Measurements from ENCODE around the gene MEAF6. TPM values are rescaled to one million over a fixed set of nuclear protein-coding genes. Genes with fewer than 3 reads are reported as not detected.

The MEAF6 gene
- total and polyA plus RNA-seq, 9 donors, result 36.5 to 54.8 (median 43.4) TPM

- no peaks in the 10 kb centered on the region for H3K9me3 ChIP-seq (replicated peaks; ENCODE audit: control insufficient read depth, low read depth, low read length)
- H3K4me1 ChIP-seq (ENCODE audit: control insufficient read depth, insufficient read depth, low read length), result peaks cover 23% of the 10 kb centered on the region
- no peaks in the 10 kb centered on the region for H3K27me3 ChIP-seq (ENCODE audit: control insufficient read depth, insufficient read depth, low read length)
- DNase-seq, result no peak
- H3K27ac ChIP-seq (ENCODE audit: low read length), result peak overlapping the region; percentile 13
- H3K36me3 ChIP-seq (ENCODE audit: control insufficient read depth, insufficient read depth, low read length), result peaks cover 46% of the 10 kb centered on the region
- no peak overlapping the region for H3K4me3 ChIP-seq (ENCODE audit: low read length)
- WGBS (ENCODE audit: insufficient coverage), result 30% methylated on average over 2 of the region's 6 CpGs
Measured at GRCh38 chr1:37485902-37486679, 28.5 kb downstream of the MEAF6 start.

GRCh38 chr1:37484325-37485051, 30.1 kb downstream of the MEAF6 start:
- no peaks in the 10 kb centered on the region for H3K27me3 ChIP-seq (ENCODE audit: control insufficient read depth, insufficient read depth, low read length)
- no peak overlapping the region for H3K27ac ChIP-seq (ENCODE audit: low read length)
- no peak for DNase-seq
- H3K36me3 ChIP-seq (ENCODE audit: control insufficient read depth, insufficient read depth, low read length), result peaks cover 46% of the 10 kb centered on the region
- peaks cover 31% of the 10 kb centered on the region for H3K4me1 ChIP-seq (ENCODE audit: control insufficient read depth, insufficient read depth, low read length)
- H3K4me3 ChIP-seq (ENCODE audit: low read length), result no peak overlapping the region
- 83% methylated on average over 1 of the region's 7 CpGs for WGBS (ENCODE audit: insufficient coverage)
- H3K9me3 ChIP-seq (replicated peaks; ENCODE audit: control insufficient read depth, low read depth, low read length), result no peaks in the 10 kb centered on the region

DNA sequence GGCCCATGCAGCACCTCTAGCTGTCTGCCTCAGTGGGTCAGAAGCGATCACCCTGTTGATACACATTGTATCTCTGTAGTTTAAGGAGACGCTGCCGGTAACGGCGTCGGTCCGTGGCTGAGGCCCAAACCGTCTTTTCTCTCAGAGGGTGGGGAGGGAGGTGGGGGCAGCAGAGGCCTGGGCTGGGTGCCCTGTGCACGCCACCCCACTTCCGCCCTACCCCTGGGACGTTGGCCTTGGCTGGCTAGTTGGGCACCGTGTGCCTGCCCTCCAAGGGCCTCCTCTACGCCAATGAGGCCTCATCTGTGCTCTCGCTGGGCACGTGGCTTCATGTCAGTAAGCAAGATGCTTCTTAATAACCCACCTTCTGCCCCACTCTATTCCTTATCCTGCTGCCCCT, 30.8 kb downstream of the MEAF6 start:
- no peak overlapping the region for H3K27ac ChIP-seq (ENCODE audit: low read length)
- DNase-seq, result no peak
- H3K27me3 ChIP-seq (ENCODE audit: control insufficient read depth, insufficient read depth, low read length), result no peaks in the 10 kb centered on the region
- 80% methylated on average over 13 of the region's 15 CpGs for WGBS (ENCODE audit: insufficient coverage)
- no peaks in the 10 kb centered on the region for H3K9me3 ChIP-seq (replicated peaks; ENCODE audit: control insufficient read depth, low read depth, low read length)
- H3K4me1 ChIP-seq (ENCODE audit: control insufficient read depth, insufficient read depth, low read length), result peaks cover 35% of the 10 kb centered on the region
- peaks cover 46% of the 10 kb centered on the region for H3K36me3 ChIP-seq (ENCODE audit: control insufficient read depth, insufficient read depth, low read length)
- H3K4me3 ChIP-seq (ENCODE audit: low read length), result no peak overlapping the region

DNA sequence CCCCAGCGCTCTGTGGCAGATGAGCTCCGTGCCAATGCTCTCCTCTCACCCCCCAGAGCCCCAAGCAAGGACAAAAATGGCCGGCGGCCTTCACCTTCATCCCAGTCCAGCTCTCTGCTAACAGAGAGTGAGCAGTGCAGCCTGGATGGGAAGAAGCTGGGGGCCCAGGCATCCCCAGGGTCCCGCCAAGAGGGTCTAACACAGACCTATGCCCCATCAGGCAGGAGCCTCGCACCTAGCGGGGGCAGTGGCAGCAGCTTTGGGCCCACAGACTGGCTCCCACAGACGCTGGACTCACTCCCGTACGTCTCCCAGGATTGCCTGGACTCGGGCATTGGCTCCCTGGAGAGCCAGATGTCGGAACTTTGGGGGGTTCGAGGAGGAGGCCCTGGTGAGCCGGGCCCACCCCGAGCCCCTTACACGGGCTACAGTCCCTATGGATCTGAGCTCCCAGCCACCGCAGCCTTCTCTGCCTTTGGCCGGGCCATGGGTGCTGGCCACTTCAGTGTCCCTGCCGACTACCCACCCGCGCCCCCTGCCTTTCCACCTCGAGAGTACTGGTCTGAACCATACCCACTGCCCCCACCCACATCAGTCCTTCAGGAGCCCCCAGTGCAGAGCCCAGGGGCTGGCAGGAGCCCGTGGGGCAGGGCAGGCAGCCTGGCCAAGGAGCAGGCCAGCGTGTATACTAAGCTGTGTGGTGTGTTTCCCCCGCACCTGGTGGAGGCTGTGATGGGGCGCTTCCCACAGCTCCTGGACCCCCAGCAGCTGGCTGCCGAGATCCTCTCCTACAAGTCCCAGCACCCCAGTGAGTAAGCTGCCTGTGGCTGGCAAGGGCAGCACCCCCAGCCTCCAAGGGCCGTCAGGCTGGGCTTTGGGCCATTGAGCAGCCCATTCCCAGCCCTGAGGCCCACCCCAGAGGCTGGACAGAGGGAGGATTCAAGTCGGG, 31.5 kb downstream of the MEAF6 start:
- H3K9me3 ChIP-seq (replicated peaks; ENCODE audit: control insufficient read depth, low read depth, low read length), result no peaks in the 10 kb centered on the region
- H3K4me3 ChIP-seq (ENCODE audit: low read length), result no peak overlapping the region
- peaks cover 35% of the 10 kb centered on the region for H3K4me1 ChIP-seq (ENCODE audit: control insufficient read depth, insufficient read depth, low read length)
- no peaks in the 10 kb centered on the region for H3K27me3 ChIP-seq (ENCODE audit: control insufficient read depth, insufficient read depth, low read length)
- H3K36me3 ChIP-seq (ENCODE audit: control insufficient read depth, insufficient read depth, low read length), result peaks cover 49% of the 10 kb centered on the region
- no peak for DNase-seq
- no peak overlapping the region for H3K27ac ChIP-seq (ENCODE audit: low read length)
- WGBS (ENCODE audit: insufficient coverage), result 83% methylated on average over 26 of the region's 29 CpGs

GRCh38 chr1:37482004-37482785, 32.4 kb downstream of the MEAF6 start:
- Histone ChIP-seq H3K9me3 (replicated peaks; ENCODE audit: control insufficient read depth, low read depth, low read length) (no peaks in the 10 kb centered on the region), H3K27me3 (ENCODE audit: control insufficient read depth, insufficient read depth, low read length) (no peaks in the 10 kb centered on the region), H3K27ac (ENCODE audit: low read length) (no peak overlapping the region), H3K4me3 (ENCODE audit: low read length) (no peak overlapping the region), H3K36me3 (ENCODE audit: control insufficient read depth, insufficient read depth, low read length) (peaks cover 57% of the 10 kb centered on the region), H3K4me1 (ENCODE audit: control insufficient read depth, insufficient read depth, low read length) (peaks cover 38% of the 10 kb centered on the region)
- WGBS (ENCODE audit: insufficient coverage), result 86% methylated on average over 17 of the region's 18 CpGs
- DNase-seq, result no peak

GRCh38 chr1:37481289-37482003, 33.1 kb downstream of the MEAF6 start:
- Histone ChIP-seq H3K27ac (ENCODE audit: low read length) (no peak overlapping the region), H3K36me3 (ENCODE audit: control insufficient read depth, insufficient read depth, low read length) (peaks cover 57% of the 10 kb centered on the region), H3K27me3 (ENCODE audit: control insufficient read depth, insufficient read depth, low read length) (no peaks in the 10 kb centered on the region), H3K4me3 (ENCODE audit: low read length) (no peak overlapping the region), H3K4me1 (ENCODE audit: control insufficient read depth, insufficient read depth, low read length) (peaks cover 38% of the 10 kb centered on the region), H3K9me3 (replicated peaks; ENCODE audit: control insufficient read depth, low read depth, low read length) (no peaks in the 10 kb centered on the region)
- DNase-seq, result no peak
- WGBS (ENCODE audit: insufficient coverage), result 88% methylated on average over 25 of the region's 26 CpGs

DNA sequence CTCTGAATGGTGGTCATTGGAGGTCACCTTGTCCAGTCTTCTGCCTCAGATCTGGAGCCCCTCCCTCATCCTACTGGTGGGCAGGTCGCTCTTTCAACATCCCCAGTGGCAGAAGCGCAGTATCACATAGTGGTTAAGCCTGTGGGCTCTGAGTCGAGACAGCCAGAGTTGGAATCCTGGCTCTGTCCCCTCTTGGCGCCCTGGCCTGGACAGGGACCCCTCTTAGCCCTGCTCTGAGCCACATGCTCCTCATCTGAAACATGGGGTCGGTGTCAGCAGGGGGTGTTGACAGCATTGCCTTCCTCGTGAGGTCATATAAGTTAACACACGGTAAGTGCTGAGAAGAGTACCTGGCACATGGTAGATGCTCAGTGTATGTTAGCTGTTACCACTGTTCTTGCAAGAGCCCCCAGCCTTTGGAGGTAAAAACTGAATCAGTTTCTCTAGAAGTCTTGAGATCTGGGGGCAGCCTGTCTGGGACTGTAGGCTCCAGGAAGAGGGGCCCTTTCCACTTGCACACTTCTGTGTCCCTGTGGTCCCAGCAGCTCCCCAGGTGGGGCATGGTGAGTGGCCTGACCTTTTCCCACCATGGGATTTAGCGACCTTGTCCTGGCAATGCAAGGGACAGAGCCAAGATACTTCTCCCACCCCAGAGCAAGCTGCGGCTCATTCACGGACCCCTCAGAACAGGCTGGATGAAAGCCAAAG, 33.8 kb downstream of the MEAF6 start:
- H3K27me3 ChIP-seq (ENCODE audit: control insufficient read depth, insufficient read depth, low read length), result no peaks in the 10 kb centered on the region
- H3K4me1 ChIP-seq (ENCODE audit: control insufficient read depth, insufficient read depth, low read length), result peaks cover 38% of the 10 kb centered on the region
- H3K36me3 ChIP-seq (ENCODE audit: control insufficient read depth, insufficient read depth, low read length), result peaks cover 64% of the 10 kb centered on the region
- DNase-seq, result no peak
- H3K4me3 ChIP-seq (ENCODE audit: low read length), result no peak overlapping the region
- no peaks in the 10 kb centered on the region for H3K9me3 ChIP-seq (replicated peaks; ENCODE audit: control insufficient read depth, low read depth, low read length)
- WGBS (ENCODE audit: insufficient coverage), result 71% methylated on average over 8 of the region's 10 CpGs
- H3K27ac ChIP-seq (ENCODE audit: low read length), result no peak overlapping the region

DNA sequence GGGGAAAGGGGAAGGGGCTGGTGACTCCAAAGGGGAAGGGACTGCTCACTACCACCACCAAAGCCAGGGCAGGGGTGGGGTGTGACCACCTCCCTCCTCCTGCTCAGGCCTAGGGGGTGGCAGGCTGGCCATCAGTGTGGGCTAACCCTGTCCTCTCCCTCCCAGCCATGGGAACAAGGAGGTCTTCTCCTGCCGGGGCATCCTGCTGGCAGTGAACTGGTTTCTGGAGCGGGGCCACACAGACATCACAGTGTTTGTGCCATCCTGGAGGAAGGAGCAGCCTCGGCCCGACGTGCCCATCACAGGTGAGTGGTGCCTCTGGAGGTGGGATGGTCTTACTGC, 34.5 kb downstream of the MEAF6 start:
- peaks cover 65% of the 10 kb centered on the region for H3K36me3 ChIP-seq (ENCODE audit: control insufficient read depth, insufficient read depth, low read length)
- WGBS (ENCODE audit: insufficient coverage), result 84% methylated on average over 5 of the region's 5 CpGs
- no peak overlapping the region for H3K27ac ChIP-seq (ENCODE audit: low read length)
- DNase-seq, result no peak
- H3K4me1 ChIP-seq (ENCODE audit: control insufficient read depth, insufficient read depth, low read length), result peaks cover 41% of the 10 kb centered on the region
- H3K4me3 ChIP-seq (ENCODE audit: low read length), result no peak overlapping the region
- no peaks in the 10 kb centered on the region for H3K9me3 ChIP-seq (replicated peaks; ENCODE audit: control insufficient read depth, low read depth, low read length)
- H3K27me3 ChIP-seq (ENCODE audit: control insufficient read depth, insufficient read depth, low read length), result no peaks in the 10 kb centered on the region

Measured in muscle of leg (tissue), 11 donors.